Liver (tissue), 9 donors: ENCODE data around the gene COL5A1. TPM values are rescaled to one million over a fixed set of nuclear protein-coding genes. Genes with fewer than 3 reads are reported as not detected.

Experiments used
- DNase-seq: peaks from one replicate; pipeline ENCODE4 v3.0.0-alpha.2; 2017; ENCODE audit warnings: low spot score
- H3K27ac ChIP-seq, 2 donors: one replicate each; pipeline ENCODE4 v1.7.0; 2013; ENCODE audit warnings: inconsistent platforms in 2 of 2, low read length in 2 of 2, control low read depth in 1 of 2, low read depth in 1 of 2, mild to moderate bottlenecking in 1 of 2
- H3K27me3 ChIP-seq, 4 donors: one replicate each; pipeline versions ENCODE4 v1.6.1 to v1.7.0; 2013; ENCODE audit warnings: low read length in 3 of 4, inconsistent platforms in 1 of 4, mild to moderate bottlenecking in 1 of 4, moderate library complexity in 1 of 4; ENCODE audit not compliant: control insufficient read depth in 4 of 4, insufficient read depth in 4 of 4
- H3K36me3 ChIP-seq, 4 donors: one replicate each; pipeline versions ENCODE4 v1.6.1 to v1.7.0; 2013; ENCODE audit warnings: low read length in 3 of 4, mild to moderate bottlenecking in 3 of 4, low read depth in 1 of 4, moderate library complexity in 1 of 4; ENCODE audit not compliant: control insufficient read depth in 4 of 4, insufficient read depth in 3 of 4
- H3K4me1 ChIP-seq, 4 donors: one replicate each; pipeline versions ENCODE4 v1.6.1 to v1.7.0; 2013; ENCODE audit warnings: low read length in 3 of 4, mild to moderate bottlenecking in 3 of 4, moderate library complexity in 1 of 4; ENCODE audit not compliant: control insufficient read depth in 4 of 4, insufficient read depth in 4 of 4
- H3K4me3 ChIP-seq, 3 donors: one replicate each; pipeline versions ENCODE4 v1.6.1 to v1.7.0; 2013; ENCODE audit warnings: low read length in 3 of 3, control low read depth in 1 of 3, low read depth in 1 of 3, mild to moderate bottlenecking in 1 of 3
- H3K9ac ChIP-seq, 2 donors: one replicate each; pipeline ENCODE4 v1.7.0; 2013; ENCODE audit warnings: low read length in 2 of 2, mild to moderate bottlenecking in 2 of 2, moderate library complexity in 2 of 2, control low read depth in 1 of 2, low read depth in 1 of 2
- H3K9me3 ChIP-seq, 4 donors: one replicate each; pipeline versions ENCODE4 v1.6.1 to v1.7.0; 2013; ENCODE audit warnings: low read length in 3 of 4; ENCODE audit not compliant: control insufficient read depth in 4 of 4
- ATF3 ChIP-seq: IDR thresholded peaks from 2 replicates; pipeline ENCODE4 v1.6.1; 2016; ENCODE audit warnings: antibody characterized with exemption
- EGR1 ChIP-seq, 2 donors: IDR thresholded peaks; 2 replicates each; pipeline ENCODE4 v1.6.1; 2016 to 2018; ENCODE audit warnings: antibody characterized with exemption in 2 of 2, low read depth in 2 of 2
- FOXA1 ChIP-seq: IDR thresholded peaks from 2 replicates; pipeline ENCODE4 v1.6.1; 2016; ENCODE audit warnings: antibody characterized with exemption
- FOXA2 ChIP-seq: IDR thresholded peaks from 2 replicates; pipeline ENCODE4 v1.6.1; 2016; ENCODE audit warnings: antibody characterized with exemption
- GABPA ChIP-seq, 2 donors: IDR thresholded peaks in 1 of 2; conservative IDR thresholded peaks in 1 of 2; 2 replicates each; pipeline ENCODE4 v1.6.1; 2016; ENCODE audit warnings: antibody characterized with exemption in 2 of 2, mild to moderate bottlenecking in 1 of 2, moderate library complexity in 1 of 2
- HNF4G ChIP-seq: IDR thresholded peaks from 2 replicates; pipeline ENCODE4 v1.6.1; 2016; ENCODE audit warnings: antibody characterized with exemption
- JUND ChIP-seq, 2 donors: IDR thresholded peaks; 2 replicates each; pipeline ENCODE4 v1.6.1; 2016; ENCODE audit warnings: antibody characterized with exemption in 2 of 2
- NR2F2 ChIP-seq: IDR thresholded peaks from 2 replicates; pipeline ENCODE4 v1.6.1; 2016; ENCODE audit warnings: antibody characterized with exemption
- RAD21 ChIP-seq, 2 donors: IDR thresholded peaks; 2 replicates each; pipeline ENCODE4 v1.6.1; 2016; ENCODE audit warnings: antibody characterized with exemption in 2 of 2, mild to moderate bottlenecking in 2 of 2
- RXRA ChIP-seq, 2 donors: IDR thresholded peaks; 2 replicates each; pipeline ENCODE4 v1.6.1; 2017 to 2018; ENCODE audit warnings: antibody characterized with exemption in 2 of 2, mild to moderate bottlenecking in 1 of 2
- SP1 ChIP-seq: IDR thresholded peaks from 2 replicates; pipeline ENCODE4 v1.6.1; 2018; ENCODE audit warnings: antibody characterized with exemption, mild to moderate bottlenecking
- TAF1 ChIP-seq: conservative IDR thresholded peaks from 2 replicates; pipeline ENCODE4 v1.6.1; 2016; ENCODE audit warnings: antibody characterized with exemption, mild to moderate bottlenecking
- WGBS: extraction: QIAGEN DNeasy Blood & Tissue Kit; methylation state at CpG from one replicate; pipeline ENCODE4 v1.1.7; 2013; 5-methylcytosine and 5-hydroxymethylcytosine counted together
- polyA plus RNA-seq, 2 donors: library from polyadenylated mRNA; stranded (reverse) in 1 of 2; unstranded in 1 of 2; fragments of 200-250 nt in 1 of 2; fragments of >200 nt in 1 of 2; fragmentation: Nextera tagmentation in 1 of 2; extraction: Ambion mirVana in 1 of 2; gene quantifications; one replicate each; pipeline versions ENCODE4 v1.2.1 to v1.2.3, GENCODE V29; 2013 to 2015
- total RNA-seq, 2 donors: library from RNA; depleted of rRNA; stranded (reverse); fragments of >200 nt; gene quantifications; one replicate each; pipeline ENCODE4 v1.2.3, GENCODE V29; 2014
- TF ChIP-seq, protein P1 (sequence below): IDR thresholded peaks from 2 replicates; pipeline ENCODE4 v1.6.1; 2016; ENCODE audit warnings: antibody characterized with exemption
- TF ChIP-seq, protein P2 (sequence below): fragments of 150-350 bp; IDR thresholded peaks from 2 replicates; pipeline ENCODE4 v1.5.1; 2017; ENCODE audit warnings: improper control_type of control experiment, low read depth, low read length; ENCODE audit not compliant: missing input control
- donor health status: healthy.
- donor health status: healthy.
- donor health status: healthy.
- donor health status: healthy.
- donor health status: healthy.

The COL5A1 gene
- total and polyA plus RNA-seq, 4 donors = 0.67 to 15.6 (median 11.2) TPM

DNA sequence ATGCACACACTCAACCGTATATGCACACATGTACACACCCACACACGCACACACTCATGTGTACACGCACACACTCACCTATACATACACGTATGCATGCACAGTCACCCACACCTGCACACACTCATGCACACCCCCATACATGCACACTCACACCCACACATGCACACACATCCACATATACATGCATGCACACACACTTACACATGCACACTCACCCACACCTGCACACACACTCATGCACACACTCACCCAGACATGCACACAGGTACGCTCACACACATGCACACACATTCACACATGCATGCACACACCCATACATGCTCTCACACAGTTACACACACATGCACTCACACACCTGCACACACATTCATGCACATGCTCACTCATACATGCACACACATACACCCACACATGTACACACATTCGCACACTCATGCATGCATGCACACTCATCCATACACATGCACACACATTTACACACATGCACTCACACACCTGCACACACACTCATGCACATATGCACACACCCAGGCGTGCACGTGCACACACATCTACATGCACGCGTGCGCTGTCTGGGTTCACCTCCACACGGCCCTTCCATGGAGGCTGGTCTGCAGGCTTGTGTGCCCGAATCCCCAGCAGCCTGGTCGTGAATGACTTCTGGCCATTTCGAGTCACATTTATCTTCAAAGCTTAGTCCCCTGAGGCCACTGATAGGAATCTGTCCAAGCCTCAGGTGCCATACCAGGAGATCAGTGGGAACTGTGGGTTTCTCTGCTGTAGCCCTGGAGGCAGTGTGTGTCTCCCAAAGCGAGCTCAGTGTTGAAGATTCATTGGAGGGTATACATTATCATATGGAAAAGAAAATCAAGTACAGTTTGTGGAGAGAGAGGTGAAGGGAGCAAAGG, 103.0 kb downstream of the COL5A1 start:
- Histone ChIP-seq H3K9ac (no peak overlapping the region), H3K36me3 (peaks cover 0 to 6% (median 0%) of the 10 kb centered on the region in 4 donors), H3K27me3 (peaks cover 0 to 2% (median 0%) of the 10 kb centered on the region in 4 donors), H3K9me3 (peaks cover 0 to 3% (median 0%) of the 10 kb centered on the region in 4 donors), H3K27ac (no peak overlapping the region), H3K4me3 (no peak overlapping the region), H3K4me1 (no peaks in the 10 kb centered on the region)
- DNase-seq = no peak
- WGBS = 91% methylated on average over 16 of the region's 16 CpGs
- TF ChIP-seq ATF3 (no peak), RXRA (IDR thresholded peaks at IDR 0.05) (no peak), TAF1 (no peak), RAD21 (IDR thresholded peaks at IDR 0.05) (no peak), JUND (IDR thresholded peaks at IDR 0.05) (no peak), HNF4G (no peak), FOXA1 (no peak), SP1 (no peak), EGR1 (IDR thresholded peaks at IDR 0.05; ENCODE audit: low read depth in 2 of 2) (no peak), FOXA2 (no peak), GABPA (IDR thresholded peaks at IDR 0.05 in 1 of 2, conservative IDR thresholded peaks at IDR 0.05 in 1 of 2) (no peak), NR2F2 (no peak)
- TF ChIP-seq, protein P1, sequence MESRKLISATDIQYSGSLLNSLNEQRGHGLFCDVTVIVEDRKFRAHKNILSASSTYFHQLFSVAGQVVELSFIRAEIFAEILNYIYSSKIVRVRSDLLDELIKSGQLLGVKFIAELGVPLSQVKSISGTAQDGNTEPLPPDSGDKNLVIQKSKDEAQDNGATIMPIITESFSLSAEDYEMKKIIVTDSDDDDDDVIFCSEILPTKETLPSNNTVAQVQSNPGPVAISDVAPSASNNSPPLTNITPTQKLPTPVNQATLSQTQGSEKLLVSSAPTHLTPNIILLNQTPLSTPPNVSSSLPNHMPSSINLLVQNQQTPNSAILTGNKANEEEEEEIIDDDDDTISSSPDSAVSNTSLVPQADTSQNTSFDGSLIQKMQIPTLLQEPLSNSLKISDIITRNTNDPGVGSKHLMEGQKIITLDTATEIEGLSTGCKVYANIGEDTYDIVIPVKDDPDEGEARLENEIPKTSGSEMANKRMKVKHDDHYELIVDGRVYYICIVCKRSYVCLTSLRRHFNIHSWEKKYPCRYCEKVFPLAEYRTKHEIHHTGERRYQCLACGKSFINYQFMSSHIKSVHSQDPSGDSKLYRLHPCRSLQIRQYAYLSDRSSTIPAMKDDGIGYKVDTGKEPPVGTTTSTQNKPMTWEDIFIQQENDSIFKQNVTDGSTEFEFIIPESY = no peak
- TF ChIP-seq, protein P2, sequence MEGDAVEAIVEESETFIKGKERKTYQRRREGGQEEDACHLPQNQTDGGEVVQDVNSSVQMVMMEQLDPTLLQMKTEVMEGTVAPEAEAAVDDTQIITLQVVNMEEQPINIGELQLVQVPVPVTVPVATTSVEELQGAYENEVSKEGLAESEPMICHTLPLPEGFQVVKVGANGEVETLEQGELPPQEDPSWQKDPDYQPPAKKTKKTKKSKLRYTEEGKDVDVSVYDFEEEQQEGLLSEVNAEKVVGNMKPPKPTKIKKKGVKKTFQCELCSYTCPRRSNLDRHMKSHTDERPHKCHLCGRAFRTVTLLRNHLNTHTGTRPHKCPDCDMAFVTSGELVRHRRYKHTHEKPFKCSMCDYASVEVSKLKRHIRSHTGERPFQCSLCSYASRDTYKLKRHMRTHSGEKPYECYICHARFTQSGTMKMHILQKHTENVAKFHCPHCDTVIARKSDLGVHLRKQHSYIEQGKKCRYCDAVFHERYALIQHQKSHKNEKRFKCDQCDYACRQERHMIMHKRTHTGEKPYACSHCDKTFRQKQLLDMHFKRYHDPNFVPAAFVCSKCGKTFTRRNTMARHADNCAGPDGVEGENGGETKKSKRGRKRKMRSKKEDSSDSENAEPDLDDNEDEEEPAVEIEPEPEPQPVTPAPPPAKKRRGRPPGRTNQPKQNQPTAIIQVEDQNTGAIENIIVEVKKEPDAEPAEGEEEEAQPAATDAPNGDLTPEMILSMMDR = no peak

DNA sequence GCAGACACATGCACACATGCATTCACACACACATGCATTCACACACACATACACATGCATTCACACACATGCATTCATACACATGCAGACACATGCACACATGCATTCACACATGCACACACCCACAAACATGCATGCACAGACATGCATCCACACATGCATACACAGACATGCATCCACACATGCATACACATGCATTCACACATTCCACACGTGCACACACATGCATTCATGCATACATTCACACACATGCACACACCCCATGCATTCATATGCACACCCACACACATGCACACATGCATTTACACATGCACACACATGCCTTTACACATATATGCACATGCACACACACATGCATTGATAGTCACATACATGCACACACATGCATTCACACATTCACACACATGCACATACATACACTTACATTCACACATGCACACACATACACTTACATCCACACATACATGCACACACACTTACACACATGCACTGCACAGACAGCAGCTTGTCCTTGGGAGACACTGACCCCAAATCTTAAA, 106.4 kb downstream of the COL5A1 start:
- H3K27me3 ChIP-seq = no peaks in the 10 kb centered on the region
- TF ChIP-seq ATF3 (no peak), TAF1 (no peak)
- H3K36me3 ChIP-seq = peaks cover 0 to 6% (median 0%) of the 10 kb centered on the region in 4 donors
- H3K4me3 ChIP-seq = no peak overlapping the region
- H3K9ac ChIP-seq = no peak overlapping the region
- peaks cover 0 to 3% (median 0%) of the 10 kb centered on the region in 4 donors for H3K9me3 ChIP-seq
- DNase-seq = no peak
- no peaks in the 10 kb centered on the region for H3K4me1 ChIP-seq
- WGBS = 89% methylated on average over 1 of the region's 1 CpG
- no peak overlapping the region for H3K27ac ChIP-seq
